CD14-positive monocyte (primary cell): ENCODE data around the gene PITPNM1. TPM values are rescaled to one million over a fixed set of nuclear protein-coding genes. Genes with fewer than 3 reads are reported as not detected.
A peak's percentile ranks its signal among the peaks of the same experiment; 100 is the strongest.
"Not testable (repeated sequence)": the region's sequence is repeated elsewhere in the genome, so short reads cannot be mapped to it uniquely, and the experiment has no call there.

Experiments
- DNase-seq, 3 donors: peaks; one replicate each; pipeline ENCODE4 v3.0.0-alpha.2; 2011 to 2022
- H2AFZ ChIP-seq: 2 replicates; pipeline ENCODE4 v1.6.0; 2012; ENCODE audit warnings: mild to moderate bottlenecking, low read depth, low read length, inconsistent platforms; ENCODE audit not compliant: insufficient read depth, poor library complexity, severe bottlenecking
- H3K27ac ChIP-seq, 2 donors: 1 replicate in 1 of 2; 2 replicates in 1 of 2; pipeline ENCODE4 v1.5.1; 2012 to 2013; ENCODE audit warnings: low read length in 2 of 2, control low read depth in 1 of 2, inconsistent platforms in 1 of 2, low read depth in 1 of 2, mild to moderate bottlenecking in 1 of 2
- H3K27me3 ChIP-seq, 2 donors: one replicate each; pipeline versions ENCODE4 v1.6.0 to v1.6.1; 2011 to 2013; ENCODE audit warnings: low read length in 2 of 2; ENCODE audit not compliant: control insufficient read depth in 2 of 2, insufficient read depth in 2 of 2
- H3K36me3 ChIP-seq, 2 donors: replicated peaks in 1 of 2; 1 replicate in 1 of 2; 2 replicates in 1 of 2; pipeline versions ENCODE4 v1.5.1 to v1.6.1; 2012 to 2013; ENCODE audit warnings: low read length in 2 of 2, control low read depth in 1 of 2, inconsistent platforms in 1 of 2, mild to moderate bottlenecking in 1 of 2; ENCODE audit not compliant: insufficient read depth in 2 of 2, control insufficient read depth in 1 of 2
- H3K4me1 ChIP-seq, 2 donors: 1 replicate in 1 of 2; 2 replicates in 1 of 2; pipeline versions ENCODE4 v1.5.1 to v1.6.1; 2012 to 2013; ENCODE audit warnings: low read length in 2 of 2, control low read depth in 1 of 2, inconsistent platforms in 1 of 2, mild to moderate bottlenecking in 1 of 2, moderate library complexity in 1 of 2; ENCODE audit not compliant: insufficient read depth in 2 of 2, control insufficient read depth in 1 of 2
- H3K4me2 ChIP-seq: replicated peaks from 2 replicates; pipeline ENCODE3; 2012; ENCODE audit warnings: low read length, moderate library complexity, mild to moderate bottlenecking; ENCODE audit not compliant: poor library complexity, severe bottlenecking; ENCODE audit errors: extremely low read depth
- H3K4me3 ChIP-seq, 3 experiments: fragments of 200-600 bp in 1 of 3; sonication (generic) in 1 of 3; replicated peaks in 1 of 3; 1 replicate in 2 of 3; 2 replicates in 1 of 3; pipeline ENCODE4 v1.5.1; 2011 to 2013; ENCODE audit warnings: low read length in 3 of 3, mild to moderate bottlenecking in 3 of 3, control low read depth in 2 of 3, low read depth in 2 of 3, inconsistent platforms in 1 of 3, moderate library complexity in 1 of 3
- H3K79me2 ChIP-seq: 2 replicates; pipeline ENCODE4 v1.6.0; 2012; ENCODE audit warnings: mild to moderate bottlenecking, control low read depth, inconsistent platforms, low read length, moderate library complexity; ENCODE audit not compliant: insufficient read depth
- H3K9ac ChIP-seq: 2 replicates; pipeline ENCODE4 v1.6.0; 2017; ENCODE audit warnings: low read length, mild to moderate bottlenecking; ENCODE audit not compliant: insufficient read depth, poor library complexity, severe bottlenecking
- H3K9me3 ChIP-seq, 2 donors: replicated peaks in 1 of 2; 1 replicate in 1 of 2; 2 replicates in 1 of 2; pipeline versions ENCODE4 v1.5.1 to v1.6.1; 2012 to 2013; ENCODE audit warnings: low read length in 2 of 2, control low read depth in 1 of 2; ENCODE audit not compliant: control insufficient read depth in 1 of 2, insufficient read depth in 1 of 2
- H4K20me1 ChIP-seq: 2 replicates; pipeline ENCODE4 v1.6.0; 2012; ENCODE audit warnings: mild to moderate bottlenecking, low read length, control low read depth, moderate library complexity; ENCODE audit not compliant: insufficient read depth
- H3K27ac Mint-ChIP-seq, 7 donors: one replicate each; pipeline ENCODE4 v1.8.0; 2020; ENCODE audit warnings: mild to moderate bottlenecking in 7 of 7, mixed read lengths in 7 of 7, moderate library complexity in 6 of 7, inconsistent platforms in 2 of 7
- H3K27me3 Mint-ChIP-seq, 3 donors: one replicate each; pipeline ENCODE4 v1.8.0; 2021 to 2022; ENCODE audit warnings: low read depth in 3 of 3, mild to moderate bottlenecking in 3 of 3, mixed read lengths in 3 of 3, moderate library complexity in 3 of 3, inconsistent platforms in 1 of 3
- H3K36me3 Mint-ChIP-seq, 2 donors: one replicate each; pipeline ENCODE4 v1.8.0; 2020; ENCODE audit warnings: mixed read lengths in 2 of 2, inconsistent platforms in 1 of 2, mild to moderate bottlenecking in 1 of 2
- H3K4me1 Mint-ChIP-seq: one replicate; pipeline ENCODE4 v1.8.0; 2020; ENCODE audit warnings: mild to moderate bottlenecking, mixed read lengths
- H3K4me3 Mint-ChIP-seq, 2 donors: one replicate each; pipeline ENCODE4 v1.8.0; 2020; ENCODE audit warnings: mild to moderate bottlenecking in 2 of 2, mixed read lengths in 2 of 2, moderate library complexity in 1 of 2
- H3K9me3 Mint-ChIP-seq, 7 donors: one replicate each; pipeline ENCODE4 v1.8.0; 2020 to 2022; ENCODE audit warnings: mixed read lengths in 7 of 7, mild to moderate bottlenecking in 6 of 7, moderate library complexity in 6 of 7, inconsistent platforms in 2 of 7
- CTCF ChIP-seq: fragments of 200-600 bp; IDR thresholded peaks from one replicate; pipeline ENCODE4 v1.8.0; 2022; ENCODE audit warnings: antibody characterized with exemption, mild to moderate bottlenecking
- whole genome bisulfite sequencing: methylation state at CpG from one replicate; pipeline ENCODE4 v1.1.5; 2013; ENCODE audit warnings: missing lambda C conversion rate; ENCODE audit not compliant: insufficient coverage; 5-methylcytosine and 5-hydroxymethylcytosine counted together
- intact Hi-C, 2 donors: fragments of 100-400 bp; cut with micrococcal nuclease; formaldehyde crosslinking; loops; one replicate each; pipeline versions ENCODE4 v1.15.0 to v1.15.1; 2023
- polyA minus RNA-seq: library from RNA; depleted of rRNA, polyadenylated mRNA; stranded (reverse); fragments of >200 nt; gene quantifications from 2 replicates; pipeline ENCODE4 v1.2.3, GENCODE V29; 2012
- polyA plus RNA-seq, 3 donors: library from polyadenylated mRNA; depleted of rRNA in 1 of 3; unstranded in 2 of 3; stranded (reverse) in 1 of 3; fragments of 300-500 nt in 2 of 3; fragments of >200 nt in 1 of 3; fragmentation: Illumina TruSeq in 2 of 3; gene quantifications; 1 replicate in 2 of 3; 2 replicates in 1 of 3; pipeline ENCODE4 v1.2.3, GENCODE V29; 2012 to 2021
- total RNA-seq, 12 experiments: library from RNA in 1 of 12; stranded (reverse) in 1 of 12; fragments of 120-200 nt in 1 of 12; gene quantifications; one replicate each; pipeline ENCODE4 v1.2.4 and lab custom pipeline; 2013 to 2026; ENCODE audit warnings: mixed read lengths in 6 of 12, inconsistent platforms in 1 of 12

PITPNM1 gene
- 66.9 TPM for total RNA-seq (2013)
- polyA plus RNA-seq (100 to 1,000 TPM in 1 of 3 donors, 10 to 100 TPM in 2; 11.7 to 122 (median 22.2) TPM), polyA minus RNA-seq (75.4 and 98.8 TPM in 2 replicates), total RNA-seq (lab: John Stamatoyannopoulos, UW) (36.3 to 142 (median 103) reads per million in 11 experiments)

- Mint-ChIP-seq H3K4me3 (peak within 1 kb of the TSS; percentile 92 to 94), H3K9me3 (peaks cover 0 to 1% (median 0%) of the 10 kb centered on the region in 7 donors), H3K4me1 (peaks cover 48% of the 10 kb centered on the region), H3K27ac (peak within 1 kb of the TSS; percentile 94 to 98 (median 98)), H3K27me3 (peaks cover 0 to 12% (median 0%) of the 10 kb centered on the region in 3 donors), H3K36me3 (peaks cover 33 to 48% of the 10 kb centered on the region in 2 donors)
- Histone ChIP-seq H4K20me1 (peaks cover 61% of the 10 kb centered on the region), H3K27me3 (no peaks in the 10 kb centered on the region), H3K4me2 (peak within 1 kb of the TSS; percentile 99), H3K36me3 (peaks cover 24 to 25% of the 10 kb centered on the region in 2 donors), H3K4me1 (peaks cover 63 to 76% of the 10 kb centered on the region in 2 donors), H3K9me3 (no peaks in the 10 kb centered on the region), H3K27ac (peak within 1 kb of the TSS; percentile 93 to 100), H3K79me2 (peaks cover 50% of the 10 kb centered on the region), H3K9ac (peak within 1 kb of the TSS; percentile 71), H3K4me3 (peak within 1 kb of the TSS; percentile 74 to 99 (median 98)), H2AFZ (peak within 1 kb of the TSS; percentile 37)
- peak; percentile 63 to 71 (median 66) for DNase-seq
- WGBS, result 0% methylated on average over 51 of the region's 58 CpGs
- TF ChIP-seq CTCF, result no peak
- intact Hi-C loops, result loop anchor here (2.0 to 10.0 kb wide), 5 partner anchors 38 to 230 kb away; partner anchors contain the start of genes POLD4 (in 1 of the 2), RPS6KB2 (in 1 of the 2) and TMEM134 (in 1 of the 2)
Measured at GRCh38 chr11:67504950-67505581, at the start of gene PITPNM1. Gene PITPNM1, minus strand, starts transcription at chr11:67505363. Its CDS starts 1,183 bp downstream, at chr11:67504180.

- not testable (repeated sequence) for H3K36me3 Mint-ChIP-seq
Measured at GRCh38 chr11:67551697-67552096, 46.5 kb upstream of the PITPNM1 start.

More at GRCh38 chr11:67551697-67552096, 46.5 kb upstream of the PITPNM1 start:
- H3K27me3 Mint-ChIP-seq, H3K9ac ChIP-seq, H3K4me3 Mint-ChIP-seq, H3K79me2 ChIP-seq, H2AFZ ChIP-seq, H3K9me3 ChIP-seq, H3K36me3 ChIP-seq, H4K20me1 ChIP-seq, DNase-seq, H3K27me3 ChIP-seq, H3K27ac ChIP-seq, H3K4me3 ChIP-seq, H3K27ac Mint-ChIP-seq, H3K4me2 ChIP-seq, intact Hi-C loops, H3K4me1 Mint-ChIP-seq, H3K4me1 ChIP-seq: not testable (repeated sequence)
- peaks cover 4 to 23% (median 18%) of the 10 kb centered on the region in 7 donors for H3K9me3 Mint-ChIP-seq
